GM20000 (cell line): Measurements from ENCODE around the gene C1orf21.

ENCODE experiments used
- DNase-seq: peaks from one replicate; pipeline ENCODE4 v3.0.0; 2012; ENCODE audit warnings: low spot score
- CTCF ChIP-seq: IDR thresholded peaks from 2 replicates; pipeline ENCODE4 v1.5.1; 2012; ENCODE audit warnings: mild to moderate bottlenecking, control low read depth; ENCODE audit errors: extremely low read depth, missing control alignments

Gene C1orf21

GRCh38 chr1:184447651-184448185 is 60.9 kb downstream of the C1orf21 start:
- DNase-seq = no peak
- no peak for TF ChIP-seq CTCF

DNA sequence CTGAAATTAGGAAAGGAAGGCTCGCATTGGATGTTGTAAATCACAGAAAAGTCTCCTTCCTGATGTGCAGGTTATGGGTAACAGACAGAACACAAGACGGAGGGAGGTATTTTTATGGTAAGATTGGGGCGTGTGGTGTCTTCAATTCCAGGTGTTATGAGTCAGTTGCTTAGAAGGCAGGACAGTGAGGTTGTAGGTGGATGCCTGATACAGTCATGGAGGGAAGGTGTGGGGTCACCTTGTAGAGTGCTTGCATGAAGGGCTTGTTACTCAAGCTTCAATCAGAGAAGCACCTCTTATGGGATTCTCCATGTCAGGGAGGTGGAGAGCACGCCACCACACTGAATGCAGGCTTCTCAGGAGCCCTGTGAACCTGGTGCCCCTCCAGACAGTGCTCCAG is 63.1 kb downstream of the C1orf21 start:
- no peak for DNase-seq
- TF ChIP-seq CTCF = no peak

DNA sequence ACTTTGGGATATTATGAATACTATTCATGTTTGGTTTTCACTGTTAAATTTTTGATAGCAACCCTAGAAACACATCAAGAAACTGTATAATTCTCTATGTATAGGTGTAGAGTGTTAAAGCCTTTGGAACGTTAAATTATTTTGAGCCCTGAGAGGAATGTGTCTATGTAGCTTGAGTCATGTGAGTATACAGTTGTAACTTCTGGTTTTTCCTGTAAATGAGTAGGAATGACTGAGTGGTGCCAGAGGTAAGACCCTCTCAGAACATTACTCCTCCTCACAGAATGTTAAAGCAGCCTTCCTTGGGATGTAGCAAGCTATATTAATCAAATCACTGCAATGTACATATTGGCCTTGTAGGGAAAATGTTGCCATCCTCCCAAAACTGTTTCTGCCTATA is 69.0 kb downstream of the C1orf21 start:
- TF ChIP-seq CTCF = no peak
- no peak for DNase-seq

GRCh38 chr1:184456189-184456588 is 69.4 kb downstream of the C1orf21 start:
- TF ChIP-seq CTCF = no peak
- no peak for DNase-seq

DNA sequence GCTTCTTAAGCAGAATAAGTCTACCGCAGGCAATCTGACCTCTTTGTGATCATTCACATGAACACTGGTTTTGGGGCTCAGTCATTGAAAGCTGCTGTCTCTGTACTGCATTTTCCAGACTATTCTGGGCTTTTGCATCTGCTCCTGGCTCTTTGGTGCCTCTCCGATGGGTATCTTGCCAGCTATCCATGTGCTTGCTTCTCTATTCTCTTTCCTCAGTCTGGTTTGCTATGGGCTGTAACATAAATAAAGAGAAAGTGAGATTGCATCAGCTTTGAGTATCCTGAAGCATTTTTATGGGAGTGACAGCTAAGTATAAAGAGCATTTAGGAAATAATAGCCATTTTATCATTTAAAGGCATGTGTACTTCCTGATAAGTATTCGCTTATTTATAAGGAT is 70.7 kb downstream of the C1orf21 start:
- DNase-seq = no peak

GRCh38 chr1:184461321-184461720 is 74.5 kb downstream of the C1orf21 start:
- DNase-seq = no peak

More for the DNA sequence above, 70.7 kb downstream of the C1orf21 start:
- TF ChIP-seq CTCF = no peak

GRCh38 chr1:184462155-184462554 is 75.3 kb downstream of the C1orf21 start:
- TF ChIP-seq CTCF = no peak
- no peak for DNase-seq

More at GRCh38 chr1:184461321-184461720, 74.5 kb downstream of the C1orf21 start:
- no peak for TF ChIP-seq CTCF
